Activated naive CD8-positive, alpha-beta T cell treated with anti-CD3 and anti-CD28 coated beads, Interleukin-2, amount 50 U/mL, for 24 hours (primary cell): ENCODE measurements around the gene C6orf132.

Experiments used
- ATAC-seq: fragments of 150-1000 bp; cut with Tn5 transposase; one replicate; pipeline ENCODE4 v1.10.0; 2021
- DNase-seq: peaks from one replicate; pipeline ENCODE4 v3.0.0; 2021
- H3K27ac Mint-ChIP-seq: one replicate; pipeline ENCODE4 v1.8.0; 2021; ENCODE audit warnings: mild to moderate bottlenecking, mixed read lengths
- H3K27me3 Mint-ChIP-seq: one replicate; pipeline ENCODE4 v1.8.0; 2021; ENCODE audit warnings: mixed read lengths
- H3K36me3 Mint-ChIP-seq: one replicate; pipeline ENCODE4 v1.8.0; 2021; ENCODE audit warnings: low read depth, mixed read lengths
- H3K4me1 Mint-ChIP-seq: one replicate; pipeline ENCODE4 v1.8.0; 2021; ENCODE audit warnings: mixed read lengths
- H3K4me3 Mint-ChIP-seq: one replicate; pipeline ENCODE4 v1.8.0; 2021; ENCODE audit warnings: mild to moderate bottlenecking, moderate library complexity, mixed read lengths
- H3K9me3 Mint-ChIP-seq: one replicate; pipeline ENCODE4 v1.8.0; 2021; ENCODE audit warnings: mixed read lengths

Gene C6orf132

DNA sequence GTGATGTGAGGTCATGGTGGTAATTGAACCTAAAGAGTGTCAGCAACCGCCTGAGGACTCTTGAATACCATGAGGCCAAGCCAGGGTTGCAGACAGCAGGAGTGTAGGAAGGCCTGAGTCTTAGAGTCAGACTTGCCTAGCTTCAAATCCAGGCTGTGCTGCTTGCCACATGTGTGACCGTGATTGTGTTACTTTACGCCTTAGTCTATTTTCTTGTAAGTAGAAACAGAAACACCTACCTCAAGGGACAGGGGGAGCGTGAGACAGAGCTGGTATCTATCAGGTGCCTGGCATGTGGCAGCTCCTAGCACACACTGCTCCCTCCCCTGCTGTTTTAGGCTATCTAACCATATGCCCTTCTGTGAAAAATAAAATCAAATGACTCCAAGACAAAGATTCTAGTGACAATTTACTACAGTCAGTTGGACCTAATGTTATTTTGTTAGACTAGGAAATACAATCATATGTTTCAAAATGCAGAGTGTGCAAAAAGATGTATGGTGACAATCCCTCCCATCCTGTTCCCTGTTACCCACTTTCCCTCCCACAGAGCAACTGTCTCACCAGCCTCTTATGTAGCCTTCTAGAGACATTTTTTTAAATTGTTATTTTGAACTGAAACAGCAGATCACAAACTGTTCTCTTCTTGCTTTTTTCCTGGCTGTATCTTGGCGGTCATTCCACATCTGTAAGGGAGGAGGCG, 70.4 kb downstream of the C6orf132 start:
- Mint-ChIP-seq H3K27me3 (no peaks in the 10 kb centered on the region), H3K4me1 (no peaks in the 10 kb centered on the region), H3K9me3 (no peaks in the 10 kb centered on the region), H3K27ac (no peak overlapping the region), H3K36me3 (peaks cover 22% of the 10 kb centered on the region), H3K4me3 (no peak overlapping the region)
- no peak for ATAC-seq
- DNase-seq = no peak

DNA sequence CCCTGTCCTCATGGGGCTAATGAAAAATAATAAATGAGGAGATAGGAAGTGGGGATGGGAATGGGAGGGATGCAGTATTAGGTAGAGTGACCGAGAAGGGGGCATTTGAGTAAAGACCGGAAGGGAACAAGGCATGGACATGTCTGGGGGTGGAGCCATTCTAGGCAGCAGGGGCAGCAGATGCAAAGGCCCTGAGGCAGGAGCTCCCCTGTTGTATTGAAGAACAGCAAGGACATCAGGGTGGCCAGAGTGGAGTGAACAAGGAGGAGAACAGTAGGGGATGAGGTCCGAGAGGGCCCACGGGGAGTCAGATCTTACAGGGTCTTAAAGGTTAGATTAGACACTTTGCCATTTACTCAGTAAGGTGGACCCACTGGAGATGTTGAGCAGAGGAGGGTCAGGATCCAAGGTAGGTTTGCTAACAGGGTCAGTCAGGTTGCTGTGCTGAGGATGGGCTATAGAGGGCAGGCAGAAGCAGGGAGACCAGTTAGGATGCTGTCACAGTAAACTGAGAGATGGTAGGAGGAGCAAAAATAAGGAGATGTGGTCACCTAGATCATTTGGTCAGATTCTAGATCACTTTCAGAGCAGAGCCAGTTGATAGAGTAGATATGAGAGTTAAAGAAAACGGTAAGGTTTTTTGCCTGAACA, 73.4 kb downstream of the C6orf132 start:
- Mint-ChIP-seq H3K27ac (no peak overlapping the region), H3K27me3 (no peaks in the 10 kb centered on the region), H3K4me3 (no peak overlapping the region), H3K36me3 (peaks cover 19% of the 10 kb centered on the region), H3K4me1 (peaks cover 2% of the 10 kb centered on the region), H3K9me3 (no peaks in the 10 kb centered on the region)
- no peak for ATAC-seq
- no peak for DNase-seq

DNA sequence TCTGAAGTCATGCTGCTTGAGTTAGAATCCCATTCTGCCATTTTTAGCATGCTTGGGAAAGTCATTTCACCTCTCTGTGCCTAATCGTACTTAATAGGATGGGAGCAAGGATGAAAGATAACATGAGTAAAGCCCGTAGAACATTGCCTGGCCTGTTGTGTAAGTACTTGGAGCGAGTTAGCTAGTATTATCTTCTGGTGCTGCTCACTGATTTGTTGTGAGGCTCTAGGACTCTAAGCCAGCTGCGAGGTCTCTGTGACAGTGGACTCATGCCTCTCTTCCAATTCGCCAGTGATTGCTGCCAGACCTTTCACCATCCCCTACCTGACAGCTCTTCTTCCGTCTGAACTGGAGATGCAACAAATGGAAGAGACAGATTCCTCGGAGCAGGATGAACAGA, 74.2 kb downstream of the C6orf132 start:
- Mint-ChIP-seq H3K27ac (no peak overlapping the region), H3K4me3 (no peak overlapping the region), H3K27me3 (no peaks in the 10 kb centered on the region), H3K9me3 (no peaks in the 10 kb centered on the region), H3K36me3 (peaks cover 16% of the 10 kb centered on the region), H3K4me1 (peaks cover 2% of the 10 kb centered on the region)
- ATAC-seq (no peak), DNase-seq (no peak)

DNA sequence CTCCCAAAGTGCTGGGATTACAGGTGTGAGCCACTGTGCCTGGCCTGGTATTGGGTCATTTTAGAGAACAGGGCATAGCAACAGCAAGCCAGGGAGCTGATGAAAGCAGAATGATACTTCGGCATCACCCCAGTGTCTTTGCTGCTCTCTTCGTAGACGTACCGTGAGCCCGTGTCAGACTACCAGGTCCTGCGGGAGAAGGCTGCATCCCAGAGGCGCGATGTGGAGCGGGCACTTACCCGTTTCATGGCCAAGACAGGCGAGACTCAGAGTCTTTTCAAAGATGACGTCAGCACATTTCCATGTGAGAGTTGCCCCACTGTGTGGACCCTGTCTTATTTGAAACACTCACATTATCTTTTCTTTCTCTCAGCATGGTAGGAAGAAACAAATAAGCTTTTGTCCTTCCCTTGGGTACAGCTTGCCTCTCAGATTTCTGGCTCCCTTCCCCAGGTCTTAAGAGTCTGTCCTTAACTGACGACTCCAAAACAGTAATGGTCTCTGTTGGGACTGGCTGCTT, 76.2 kb downstream of the C6orf132 start:
- Mint-ChIP-seq H3K27me3 (no peaks in the 10 kb centered on the region), H3K4me1 (peaks cover 2% of the 10 kb centered on the region), H3K27ac (no peak overlapping the region), H3K36me3 (peaks cover 17% of the 10 kb centered on the region), H3K9me3 (no peaks in the 10 kb centered on the region), H3K4me3 (no peak overlapping the region)
- DNase-seq = no peak
- no peak for ATAC-seq

DNA sequence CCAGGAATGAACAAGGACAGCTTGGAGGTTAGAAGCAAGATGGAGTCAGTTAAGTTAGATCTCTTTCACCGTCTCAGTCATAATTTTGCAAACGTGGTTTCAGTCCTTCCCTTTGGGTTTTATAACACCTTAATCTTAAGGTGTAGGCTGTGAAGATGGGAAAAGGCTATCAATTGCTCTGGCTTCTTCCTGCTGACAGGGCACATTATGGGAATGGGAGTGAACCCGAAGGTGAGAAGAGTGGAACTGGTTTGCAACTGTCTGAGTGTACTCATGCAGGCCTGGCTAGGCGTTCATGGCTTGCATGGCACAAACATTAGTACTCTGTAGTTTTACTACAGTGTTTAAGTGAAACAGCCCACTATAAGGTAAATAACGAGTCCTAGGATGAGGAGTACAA, 82.7 kb downstream of the C6orf132 start:
- Mint-ChIP-seq H3K36me3 (peaks cover 57% of the 10 kb centered on the region), H3K9me3 (no peaks in the 10 kb centered on the region), H3K4me1 (peaks cover 5% of the 10 kb centered on the region), H3K27me3 (no peaks in the 10 kb centered on the region), H3K27ac (no peak overlapping the region), H3K4me3 (no peak overlapping the region)
- ATAC-seq (no peak), DNase-seq (no peak)

DNA sequence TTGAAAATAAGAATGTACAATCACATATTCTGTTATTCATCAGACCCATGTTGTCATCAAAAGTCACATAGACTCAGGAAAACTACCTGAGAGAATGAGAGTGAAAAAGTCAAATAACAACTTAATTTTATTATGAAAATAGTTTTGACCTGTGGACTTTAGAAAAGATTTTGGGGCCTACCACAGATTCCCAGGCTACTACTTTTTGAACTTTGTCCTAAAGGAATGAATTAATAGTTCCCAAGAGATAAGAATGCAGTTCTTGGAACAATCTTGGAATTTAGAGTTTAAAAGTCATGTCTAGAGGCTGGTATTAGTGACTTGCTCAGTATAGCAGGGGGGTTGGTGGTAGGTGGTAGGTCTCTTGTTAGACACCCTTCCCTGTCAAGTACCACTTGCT, 88.8 kb downstream of the C6orf132 start:
- H3K4me1 Mint-ChIP-seq = peaks cover 47% of the 10 kb centered on the region

DNA sequence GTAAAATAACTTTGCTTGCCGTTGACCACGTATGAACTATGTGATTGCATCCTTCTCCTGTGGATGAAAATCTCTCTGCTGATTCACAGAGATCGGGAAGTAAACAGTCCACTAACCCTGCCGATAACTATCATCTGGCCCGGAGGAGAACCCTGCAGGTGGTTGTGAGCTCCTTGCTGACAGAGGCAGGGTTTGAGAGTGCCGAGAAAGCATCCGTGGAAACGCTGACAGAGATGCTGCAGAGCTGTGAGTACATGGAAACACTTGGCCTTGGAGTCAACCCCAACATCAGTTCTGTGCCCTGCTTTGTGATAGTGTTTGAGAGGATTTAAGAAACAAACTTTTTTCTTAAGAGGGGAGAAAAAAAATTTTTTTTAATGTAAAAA, 91.2 kb downstream of the C6orf132 start:
- peak overlapping the region; percentile 97 for H3K27ac Mint-ChIP-seq
- ATAC-seq (no peak), DNase-seq (no peak)
- no peaks in the 10 kb centered on the region for H3K27me3 Mint-ChIP-seq
- no peaks in the 10 kb centered on the region for H3K9me3 Mint-ChIP-seq
- H3K36me3 Mint-ChIP-seq = peaks cover 21% of the 10 kb centered on the region
- peak overlapping the region; percentile 98 for H3K4me3 Mint-ChIP-seq
- H3K4me1 Mint-ChIP-seq = peaks cover 64% of the 10 kb centered on the region

More for the DNA sequence above, 88.8 kb downstream of the C6orf132 start:
- Mint-ChIP-seq H3K27me3 (no peaks in the 10 kb centered on the region), H3K4me3 (no peak overlapping the region), H3K36me3 (peaks cover 33% of the 10 kb centered on the region), H3K9me3 (no peaks in the 10 kb centered on the region), H3K27ac (no peak overlapping the region)
- ATAC-seq (no peak), DNase-seq (no peak)
